Measurements from ENCODE around the gene NIPBL.

NIPBL gene

DNA sequence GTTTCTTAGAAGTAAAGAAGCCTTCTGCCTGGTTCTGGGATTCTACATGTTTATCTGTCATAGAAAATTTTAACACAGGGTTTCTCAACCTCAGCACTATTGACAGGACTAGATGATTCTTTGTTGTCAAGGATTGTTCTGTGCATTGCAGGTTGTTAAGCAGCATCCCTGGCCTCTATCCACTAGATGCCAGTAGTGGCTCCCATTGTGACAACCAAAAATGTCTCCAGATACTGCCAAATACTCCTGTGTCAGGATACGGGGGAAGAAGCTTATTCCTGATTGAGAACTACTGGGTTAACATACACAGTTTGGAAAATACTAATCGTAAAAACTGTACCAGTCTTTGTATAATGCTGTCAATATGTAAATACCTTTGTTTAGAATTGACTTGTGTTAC lies 167.1 kb downstream of the NIPBL start:
- no peaks in the 10 kb centered on the region for H4K20me1 ChIP-seq (ENCODE audit: insufficient read depth, low read length)
- H3K9ac ChIP-seq (ENCODE audit: low read depth, low read length): no peak overlapping the region
- no peak overlapping the region for H3K27ac ChIP-seq (ENCODE audit: low read length)
- H3K4me2 ChIP-seq (ENCODE audit: insufficient read depth, low read length): no peak overlapping the region
- H3K4me1 ChIP-seq (ENCODE audit: insufficient read depth, low read length): no peaks in the 10 kb centered on the region
- H3K27me3 ChIP-seq (ENCODE audit: insufficient read depth, low read length, poor library complexity): no peaks in the 10 kb centered on the region
- DNase-seq (no peak), ATAC-seq (ENCODE audit: insufficient read depth, low read depth) (peak; percentile 66)
- no peaks in the 10 kb centered on the region for H3K9me3 ChIP-seq (ENCODE audit: insufficient read depth, low read length, severe bottlenecking)
- no peak overlapping the region for H2AFZ ChIP-seq (ENCODE audit: low read depth, low read length)
- TF ChIP-seq EZH2 (IDR thresholded peaks at IDR 0.05; ENCODE audit: borderline replicate concordance, low read depth, low read length, severe bottlenecking): no peak
- TF ChIP-seq, protein P1, sequence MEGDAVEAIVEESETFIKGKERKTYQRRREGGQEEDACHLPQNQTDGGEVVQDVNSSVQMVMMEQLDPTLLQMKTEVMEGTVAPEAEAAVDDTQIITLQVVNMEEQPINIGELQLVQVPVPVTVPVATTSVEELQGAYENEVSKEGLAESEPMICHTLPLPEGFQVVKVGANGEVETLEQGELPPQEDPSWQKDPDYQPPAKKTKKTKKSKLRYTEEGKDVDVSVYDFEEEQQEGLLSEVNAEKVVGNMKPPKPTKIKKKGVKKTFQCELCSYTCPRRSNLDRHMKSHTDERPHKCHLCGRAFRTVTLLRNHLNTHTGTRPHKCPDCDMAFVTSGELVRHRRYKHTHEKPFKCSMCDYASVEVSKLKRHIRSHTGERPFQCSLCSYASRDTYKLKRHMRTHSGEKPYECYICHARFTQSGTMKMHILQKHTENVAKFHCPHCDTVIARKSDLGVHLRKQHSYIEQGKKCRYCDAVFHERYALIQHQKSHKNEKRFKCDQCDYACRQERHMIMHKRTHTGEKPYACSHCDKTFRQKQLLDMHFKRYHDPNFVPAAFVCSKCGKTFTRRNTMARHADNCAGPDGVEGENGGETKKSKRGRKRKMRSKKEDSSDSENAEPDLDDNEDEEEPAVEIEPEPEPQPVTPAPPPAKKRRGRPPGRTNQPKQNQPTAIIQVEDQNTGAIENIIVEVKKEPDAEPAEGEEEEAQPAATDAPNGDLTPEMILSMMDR (IDR thresholded peaks at IDR 0.05; ENCODE audit: borderline replicate concordance, extremely low read depth, low read length, poor library complexity, severe bottlenecking): peak; percentile 65
- peaks cover 65% of the 10 kb centered on the region for H3K36me3 ChIP-seq (ENCODE audit: insufficient read depth, low read length)
- no peak overlapping the region for H3K4me3 ChIP-seq (ENCODE audit: low read depth in 1 of 2, low read length in 2 of 2)
- no peaks in the 10 kb centered on the region for H3K79me2 ChIP-seq (ENCODE audit: insufficient read depth, low read length)

- no peak for ATAC-seq (ENCODE audit: insufficient read depth, low read depth)
- no peaks in the 10 kb centered on the region for H3K27me3 ChIP-seq (ENCODE audit: insufficient read depth, low read length, poor library complexity)
- H3K9ac ChIP-seq (ENCODE audit: low read depth, low read length): no peak overlapping the region
- no peak overlapping the region for H3K27ac ChIP-seq (ENCODE audit: low read length)
- no peak overlapping the region for H3K4me2 ChIP-seq (ENCODE audit: insufficient read depth, low read length)
- no peaks in the 10 kb centered on the region for H3K9me3 ChIP-seq (ENCODE audit: insufficient read depth, low read length, severe bottlenecking)
- TF ChIP-seq, protein P1 (IDR thresholded peaks at IDR 0.05; ENCODE audit: borderline replicate concordance, extremely low read depth, low read length, poor library complexity, severe bottlenecking): no peak
- TF ChIP-seq EZH2 (IDR thresholded peaks at IDR 0.05; ENCODE audit: borderline replicate concordance, low read depth, low read length, severe bottlenecking): no peak
- H2AFZ ChIP-seq (ENCODE audit: low read depth, low read length): no peak overlapping the region
- DNase-seq: no peak
- H3K4me3 ChIP-seq (ENCODE audit: low read depth in 1 of 2, low read length in 2 of 2): no peak overlapping the region
- H3K36me3 ChIP-seq (ENCODE audit: insufficient read depth, low read length): peaks cover 68% of the 10 kb centered on the region
- H3K79me2 ChIP-seq (ENCODE audit: insufficient read depth, low read length): no peaks in the 10 kb centered on the region
- H4K20me1 ChIP-seq (ENCODE audit: insufficient read depth, low read length): no peaks in the 10 kb centered on the region
- no peaks in the 10 kb centered on the region for H3K4me1 ChIP-seq (ENCODE audit: insufficient read depth, low read length)
Measured at GRCh38 chr5:37044120-37044519, 167.6 kb downstream of the NIPBL start.

DNA sequence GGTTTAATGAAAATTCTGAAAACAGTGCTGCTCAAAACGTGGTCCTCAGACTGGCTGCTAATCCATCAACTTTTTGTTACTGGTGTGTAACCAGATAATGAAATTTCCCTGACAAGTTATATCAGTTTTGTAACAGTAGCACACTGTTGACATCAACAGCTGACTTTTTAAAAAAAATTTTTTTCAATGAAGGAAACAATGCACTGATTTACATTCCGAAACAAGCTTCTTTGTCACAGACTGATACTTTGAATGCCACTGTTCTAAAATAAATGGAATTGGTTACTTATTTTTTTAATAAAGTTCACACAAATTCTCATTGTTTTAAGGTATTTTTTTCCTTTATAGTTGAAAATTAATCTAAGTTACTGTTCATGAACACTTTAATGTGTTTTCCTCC lies 169.1 kb downstream of the NIPBL start:
- Histone ChIP-seq H3K79me2 (ENCODE audit: insufficient read depth, low read length) (no peaks in the 10 kb centered on the region), H3K4me1 (ENCODE audit: insufficient read depth, low read length) (no peaks in the 10 kb centered on the region), H3K27ac (ENCODE audit: low read length) (no peak overlapping the region), H4K20me1 (ENCODE audit: insufficient read depth, low read length) (no peaks in the 10 kb centered on the region), H3K4me2 (ENCODE audit: insufficient read depth, low read length) (no peak overlapping the region), H3K9me3 (ENCODE audit: insufficient read depth, low read length, severe bottlenecking) (no peaks in the 10 kb centered on the region), H2AFZ (ENCODE audit: low read depth, low read length) (no peak overlapping the region), H3K36me3 (ENCODE audit: insufficient read depth, low read length) (peaks cover 80% of the 10 kb centered on the region), H3K27me3 (ENCODE audit: insufficient read depth, low read length, poor library complexity) (no peaks in the 10 kb centered on the region), H3K9ac (ENCODE audit: low read depth, low read length) (no peak overlapping the region), H3K4me3 (ENCODE audit: low read depth in 1 of 2, low read length in 2 of 2) (no peak overlapping the region)
- DNase-seq: no peak
- TF ChIP-seq EZH2 (IDR thresholded peaks at IDR 0.05; ENCODE audit: borderline replicate concordance, low read depth, low read length, severe bottlenecking): no peak
- TF ChIP-seq, protein P1 (IDR thresholded peaks at IDR 0.05; ENCODE audit: borderline replicate concordance, extremely low read depth, low read length, poor library complexity, severe bottlenecking): no peak
- ATAC-seq (ENCODE audit: insufficient read depth, low read depth): no peak

DNA sequence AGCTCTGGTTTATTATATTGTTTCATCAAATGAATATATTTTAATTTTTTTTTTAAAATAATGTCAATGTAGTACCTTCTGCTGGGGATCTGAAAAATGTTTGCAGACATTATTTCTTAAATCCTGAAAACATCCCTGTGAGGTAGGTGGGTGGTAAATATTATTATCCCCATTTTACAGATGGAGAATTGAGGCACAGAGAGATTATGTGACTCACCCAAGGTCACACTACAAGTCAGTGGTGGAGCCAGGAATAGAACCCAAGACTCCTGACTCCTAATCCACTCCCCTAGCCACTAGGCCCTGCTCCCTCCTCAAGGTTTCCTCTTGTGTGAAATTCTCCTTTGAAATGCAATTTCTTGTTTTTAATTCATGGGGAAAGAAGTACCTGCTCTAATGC lies 171.4 kb downstream of the NIPBL start:
- TF ChIP-seq EZH2 (IDR thresholded peaks at IDR 0.05; ENCODE audit: borderline replicate concordance, low read depth, low read length, severe bottlenecking): no peak
- TF ChIP-seq, protein P1 (IDR thresholded peaks at IDR 0.05; ENCODE audit: borderline replicate concordance, extremely low read depth, low read length, poor library complexity, severe bottlenecking): no peak
- Histone ChIP-seq H3K4me1 (ENCODE audit: insufficient read depth, low read length) (no peaks in the 10 kb centered on the region), H3K9ac (ENCODE audit: low read depth, low read length) (no peak overlapping the region), H3K36me3 (ENCODE audit: insufficient read depth, low read length) (peaks cover 93% of the 10 kb centered on the region), H3K4me2 (ENCODE audit: insufficient read depth, low read length) (no peak overlapping the region), H3K27ac (ENCODE audit: low read length) (no peak overlapping the region), H2AFZ (ENCODE audit: low read depth, low read length) (no peak overlapping the region), H3K9me3 (ENCODE audit: insufficient read depth, low read length, severe bottlenecking) (no peaks in the 10 kb centered on the region), H4K20me1 (ENCODE audit: insufficient read depth, low read length) (no peaks in the 10 kb centered on the region), H3K4me3 (ENCODE audit: low read depth in 1 of 2, low read length in 2 of 2) (no peak overlapping the region), H3K79me2 (ENCODE audit: insufficient read depth, low read length) (no peaks in the 10 kb centered on the region), H3K27me3 (ENCODE audit: insufficient read depth, low read length, poor library complexity) (no peaks in the 10 kb centered on the region)
- ATAC-seq (ENCODE audit: insufficient read depth, low read depth): no peak
- DNase-seq: no peak
